ENCODE data around the gene AKIRIN1.
"Not testable (repeated sequence)": the region's sequence is repeated elsewhere in the genome, so short reads cannot be mapped to it uniquely, and the experiment has no call there.

Gene AKIRIN1

GRCh38 chr1:39003281-39003680 lies 12.2 kb downstream of the AKIRIN1 start:
- Mint-ChIP-seq H3K4me3 (no peak overlapping the region), H3K27me3 (ENCODE audit: low read depth, poor library complexity) (no peaks in the 10 kb centered on the region), H3K4me1 (no peaks in the 10 kb centered on the region), H3K27ac (no peak overlapping the region), H3K36me3 (ENCODE audit: low read depth) (peaks cover 79% of the 10 kb centered on the region), H3K9me3 (no peaks in the 10 kb centered on the region)
- no peak for DNase-seq
- TF ChIP-seq CTCF (IDR thresholded peaks at IDR 0.05), result no peak

- no peaks in the 10 kb centered on the region for H3K9me3 Mint-ChIP-seq
- H3K4me1 Mint-ChIP-seq, result no peaks in the 10 kb centered on the region
- DNase-seq, result no peak
- H3K27me3 Mint-ChIP-seq (ENCODE audit: low read depth, poor library complexity), result no peaks in the 10 kb centered on the region
- no peak for TF ChIP-seq CTCF (IDR thresholded peaks at IDR 0.05)
- peaks cover 82% of the 10 kb centered on the region for H3K36me3 Mint-ChIP-seq (ENCODE audit: low read depth)
- H3K27ac Mint-ChIP-seq, result no peak overlapping the region
- no peak overlapping the region for H3K4me3 Mint-ChIP-seq
These were observed 12.7 kb downstream of the AKIRIN1 start for GRCh38 chr1:39003794-39004193.

- no peaks in the 10 kb centered on the region for H3K4me1 Mint-ChIP-seq
- DNase-seq, result no peak
- no peak overlapping the region for H3K4me3 Mint-ChIP-seq
- peaks cover 80% of the 10 kb centered on the region for H3K36me3 Mint-ChIP-seq (ENCODE audit: low read depth)
- no peaks in the 10 kb centered on the region for H3K27me3 Mint-ChIP-seq (ENCODE audit: low read depth, poor library complexity)
- H3K27ac Mint-ChIP-seq, result peak overlapping the region; percentile 59
- TF ChIP-seq CTCF (IDR thresholded peaks at IDR 0.05), result no peak
- no peaks in the 10 kb centered on the region for H3K9me3 Mint-ChIP-seq
These were observed 15.2 kb downstream of the AKIRIN1 start for GRCh38 chr1:39006287-39006686.

GRCh38 chr1:39006726-39007645 lies 15.9 kb downstream of the AKIRIN1 start:
- Mint-ChIP-seq H3K4me1 (no peaks in the 10 kb centered on the region), H3K27ac (peak overlapping the region; percentile 59), H3K36me3 (ENCODE audit: low read depth) (peaks cover 81% of the 10 kb centered on the region), H3K27me3 (ENCODE audit: low read depth, poor library complexity) (no peaks in the 10 kb centered on the region), H3K4me3 (no peak overlapping the region), H3K9me3 (peaks cover under 1% of the 10 kb centered on the region)
- no peak for DNase-seq
- no peak for TF ChIP-seq CTCF (IDR thresholded peaks at IDR 0.05)

GRCh38 chr1:39014956-39015355 lies 23.9 kb downstream of the AKIRIN1 start:
- not testable (repeated sequence) for DNase-seq; H3K9me3 Mint-ChIP-seq; H3K4me3 Mint-ChIP-seq; H3K27ac Mint-ChIP-seq; H3K27me3 Mint-ChIP-seq (ENCODE audit: low read depth, poor library complexity)
- peaks cover 16% of the 10 kb centered on the region for H3K4me1 Mint-ChIP-seq
- H3K36me3 Mint-ChIP-seq (ENCODE audit: low read depth), result peaks cover 46% of the 10 kb centered on the region

- Mint-ChIP-seq H3K27ac (peak overlapping the region; percentile 6), H3K27me3 (ENCODE audit: low read depth, poor library complexity) (peaks cover 3% of the 10 kb centered on the region), H3K4me1 (peaks cover 16% of the 10 kb centered on the region), H3K4me3 (no peak overlapping the region), H3K36me3 (ENCODE audit: low read depth) (peaks cover 34% of the 10 kb centered on the region), H3K9me3 (peaks cover 3% of the 10 kb centered on the region)
- DNase-seq, result no peak
- no peak for TF ChIP-seq CTCF (IDR thresholded peaks at IDR 0.05)
These were observed 25.6 kb downstream of the AKIRIN1 start for GRCh38 chr1:39016604-39017171.

All from nephron progenitor cell (in vitro differentiated cells).